ACHN (cell line): ENCODE results near the gene SPC24.
"Not testable (repeated sequence)": the region's sequence is repeated elsewhere in the genome, so short reads cannot be mapped to it uniquely, and the experiment has no call there.

Experiments used
- DNase-seq: peaks from one replicate; pipeline ENCODE4 v3.0.0-alpha.2; 2015
- in situ Hi-C: cut with HindIII; loops from 2 replicates; pipeline ENCODE4 v1.10.0; 2017; ENCODE audit warnings: low sequenced_read_pairs, low pct_ligation_motif_present, low pct_unique_long_range_greater_than_20kb

The SPC24 gene

GRCh38 chr19:11194173-11194572, 38.6 kb upstream of the SPC24 start:
- in situ Hi-C loops, result no loop called here
- no peak for DNase-seq

GRCh38 chr19:11192957-11193939, 37.7 kb upstream of the SPC24 start:
- in situ Hi-C loops, result no loop called here
- no peak for DNase-seq

- in situ Hi-C loops, result no loop called here
- DNase-seq, result no peak
Observed at GRCh38 chr19:11191934-11192333, 36.4 kb upstream of the SPC24 start.

GRCh38 chr19:11191273-11191755, 35.7 kb upstream of the SPC24 start:
- in situ Hi-C loops, result no loop called here

GRCh38 chr19:11190501-11190900, 34.9 kb upstream of the SPC24 start:
- DNase-seq, result no peak
- in situ Hi-C loops, result no loop called here

More at GRCh38 chr19:11191273-11191755, 35.7 kb upstream of the SPC24 start:
- no peak for DNase-seq

GRCh38 chr19:11187441-11187840, 31.9 kb upstream of the SPC24 start:
- in situ Hi-C loops, result no loop called here

GRCh38 chr19:11182994-11183393, 27.4 kb upstream of the SPC24 start:
- no peak for DNase-seq
- in situ Hi-C loops, result no loop called here

More at GRCh38 chr19:11187441-11187840, 31.9 kb upstream of the SPC24 start:
- no peak for DNase-seq

- no peak for DNase-seq
- in situ Hi-C loops, result no loop called here
Observed at GRCh38 chr19:11181488-11181887, 25.9 kb upstream of the SPC24 start.

- DNase-seq, in situ Hi-C loops: not testable (repeated sequence)
Observed at GRCh38 chr19:11180975-11181374, 25.4 kb upstream of the SPC24 start.

GRCh38 chr19:11180346-11180745, 24.8 kb upstream of the SPC24 start:
- in situ Hi-C loops, result no loop called here
- no peak for DNase-seq

- DNase-seq, result no peak
- in situ Hi-C loops, result no loop called here
Observed at GRCh38 chr19:11179716-11180297, 24.2 kb upstream of the SPC24 start.

- in situ Hi-C loops, DNase-seq: not testable (repeated sequence)
Observed at GRCh38 chr19:11179145-11179465, 23.5 kb upstream of the SPC24 start.

- in situ Hi-C loops, result no loop called here
- DNase-seq, result no peak
Observed at GRCh38 chr19:11177592-11177991, 22.0 kb upstream of the SPC24 start.

GRCh38 chr19:11176466-11177193, 21.0 kb upstream of the SPC24 start:
- in situ Hi-C loops, result no loop called here
- no peak for DNase-seq

- in situ Hi-C loops, result no loop called here
- DNase-seq, result no peak
Observed at GRCh38 chr19:11175920-11176319, 20.3 kb upstream of the SPC24 start.

- in situ Hi-C loops, result no loop called here
- no peak for DNase-seq
Observed at GRCh38 chr19:11174336-11174735, 18.8 kb upstream of the SPC24 start.

GRCh38 chr19:11173516-11174155, 18.1 kb upstream of the SPC24 start:
- no peak for DNase-seq
- in situ Hi-C loops, result no loop called here

- in situ Hi-C loops, result no loop called here
Observed at GRCh38 chr19:11172576-11172975, 17.0 kb upstream of the SPC24 start.

GRCh38 chr19:11171144-11171543, 15.6 kb upstream of the SPC24 start:
- no peak for DNase-seq
- in situ Hi-C loops, result no loop called here

More at GRCh38 chr19:11172576-11172975, 17.0 kb upstream of the SPC24 start:
- DNase-seq, result no peak
